GM12878 (cell line): ENCODE data around the gene CCN5. TPM values are rescaled to one million over a fixed set of nuclear protein-coding genes. Genes with fewer than 3 reads are reported as not detected.

Source experiments
- ATAC-seq: fragments of 200-7000 bp; cut with Tn5 transposase; 3 replicates; pipeline ENCODE4 v1.9.1; 2020; ENCODE audit warnings: mild to moderate bottlenecking, moderate library complexity
- BruUV-seq: library from RNA; stranded (reverse); fragments of 400-500 nt; replicated peaks from 2 replicates; lab custom pipeline; 2021; lab: Mats Ljungman, UMichigan
- CTCF ChIA-PET: fragments of 300-600 bp; sonication (Branson Sonifier 250); formaldehyde crosslinking; extraction: SDS; loops from one replicate; lab custom pipeline; 2021; ENCODE audit warnings: inconsistent platforms; lab: Yijun Ruan, JAX
- POLR2A ChIA-PET: fragments of 350-600 bp; formaldehyde crosslinking; extraction: SDS; loops from one replicate; lab custom pipeline; 2021; ENCODE audit warnings: inconsistent platforms; lab: Charles Lee
- RAD21 ChIA-PET: fragments of 300-600 bp; sonication (Branson Sonifier 250); formaldehyde crosslinking; loops from one replicate; lab custom pipeline; 2023; ENCODE audit warnings: antibody characterized with exemption; ENCODE audit not compliant: unreplicated experiment; lab: Charles Lee
- SMC1A ChIA-PET: fragments of 300-600 bp; sonication (Branson Sonifier 250); formaldehyde crosslinking; loops from one replicate; lab custom pipeline; 2023; ENCODE audit not compliant: unreplicated experiment, uncharacterized antibody; lab: Charles Lee
- DNase-seq: peaks from one replicate; pipeline ENCODE4 v3.0.0-alpha.2; 2011; ENCODE audit warnings: low read depth, low spot score
- FAIRE-seq: peaks from 3 replicates; lab custom pipeline; 2011; peaks lifted over from hg19 to GRCh38; lab: Jason Lieb, UNC
- H2AFZ ChIP-seq: 2 replicates; pipeline ENCODE4 v1.6.0; 2011; ENCODE audit warnings: low read depth, low read length, control low read depth; ENCODE audit not compliant: control insufficient read depth
- H3K27ac ChIP-seq: 2 replicates; pipeline ENCODE4 v1.5.1; 2011; ENCODE audit warnings: control low read depth; ENCODE audit not compliant: control insufficient read depth, insufficient read depth
- H3K27me3 ChIP-seq, 2 experiments: replicated peaks in 1 of 2; 2 replicates each; pipeline versions ENCODE4 v1.6.0 to v1.6.1; 2011; ENCODE audit warnings: low read length in 1 of 2; ENCODE audit not compliant: control insufficient read depth in 2 of 2, insufficient read depth in 2 of 2
- H3K36me3 ChIP-seq, 2 experiments: 2 replicates each; pipeline ENCODE4 v1.5.1; 2011; ENCODE audit warnings: low read length in 1 of 2; ENCODE audit not compliant: control insufficient read depth in 2 of 2, insufficient read depth in 2 of 2
- H3K4me1 ChIP-seq: 2 replicates; pipeline ENCODE4 v1.6.1; 2011; ENCODE audit warnings: mild to moderate bottlenecking, low read length, moderate library complexity, mixed read lengths; ENCODE audit not compliant: control insufficient read depth, insufficient read depth
- H3K4me2 ChIP-seq: 2 replicates; pipeline ENCODE4 v1.6.0; 2011; ENCODE audit warnings: control low read depth; ENCODE audit not compliant: control insufficient read depth, insufficient read depth
- H3K4me3 ChIP-seq: fragments of 200-600 bp; sonication (generic); 2 replicates; pipeline ENCODE4 v1.5.1; 2016
- H3K79me2 ChIP-seq: 2 replicates; pipeline ENCODE4 v1.6.0; 2011; ENCODE audit warnings: low read length; ENCODE audit not compliant: control insufficient read depth, insufficient read depth
- H3K9ac ChIP-seq: 2 replicates; pipeline ENCODE4 v1.8.0; 2011; ENCODE audit warnings: low read length, control low read depth, mixed read lengths; ENCODE audit not compliant: control insufficient read depth, insufficient read depth
- H3K9me3 ChIP-seq: replicated peaks from 3 replicates; pipeline ENCODE4 v1.5.1; 2011; ENCODE audit warnings: mild to moderate bottlenecking, low read length; ENCODE audit not compliant: control insufficient read depth, insufficient read depth
- H4K20me1 ChIP-seq: 2 replicates; pipeline ENCODE4 v1.6.0; 2011; ENCODE audit not compliant: control insufficient read depth, insufficient read depth
- CHD4 ChIP-seq: fragments of 200-600 bp; sonication (generic); IDR thresholded peaks from 2 replicates; pipeline ENCODE4 v1.6.1; 2016; ENCODE audit warnings: mild to moderate bottlenecking
- IRF4 ChIP-seq: IDR thresholded peaks from 2 replicates; pipeline ENCODE4 v1.6.1; 2011; ENCODE audit warnings: low read depth, low read length
- LARP7 ChIP-seq: fragments of 450-650 bp; IDR thresholded peaks from 2 replicates; pipeline ENCODE4 v1.6.1; 2017; ENCODE audit warnings: mild to moderate bottlenecking
- NFXL1 ChIP-seq: fragments of 450-650 bp; IDR thresholded peaks from 2 replicates; pipeline ENCODE4 v1.6.1; 2017; ENCODE audit warnings: antibody characterized with exemption, mild to moderate bottlenecking, borderline replicate concordance
- SP1 ChIP-seq: IDR thresholded peaks from one replicate; pipeline ENCODE4 v1.6.1; 2011; ENCODE audit warnings: low read depth, low read length
- ZNF207 ChIP-seq: fragments of 450-650 bp; IDR thresholded peaks from 2 replicates; pipeline ENCODE4 v1.6.1; 2014; ENCODE audit warnings: antibody characterized with exemption, mild to moderate bottlenecking, borderline replicate concordance
- WGBS: methylation state at CpG from one replicate; pipeline ENCODE4 v1.1.6; 2016; ENCODE audit warnings: low lambda C conversion rate; ENCODE audit not compliant: insufficient replicate concordance, insufficient coverage; ENCODE audit errors: missing lambda C conversion rate; 5-methylcytosine and 5-hydroxymethylcytosine counted together
- in situ Hi-C: fragments of 300-500 bp; cut with MboI; formaldehyde crosslinking; loops from 9 replicates; pipeline ENCODE4 v1.14.3; 2018; ENCODE audit warnings: mixed read lengths
- intact Hi-C: fragments of 100-400 bp; cut with micrococcal nuclease; formaldehyde crosslinking; loops from one replicate; pipeline ENCODE4 v1.14.2; 2022; ENCODE audit not compliant: unreplicated experiment
- polyA plus RNA-seq, 11 experiments: library from polyadenylated mRNA; depleted of rRNA in 4 of 11; unstranded in 6 of 11; stranded (reverse) in 5 of 11; fragments of >200 nt; fragmentation: Nextera tagmentation in 4 of 11; fragmentation: Illumina TruSeq in 1 of 11; extraction: Ambion mirVana in 4 of 11; extraction: Trizol in 1 of 11; gene quantifications; 1 replicate in 1 of 11; 2 replicates in 10 of 11; pipeline versions ENCODE4 v1.2.1 to v1.2.3, GENCODE V29; 2011 to 2016; ENCODE audit warnings: inconsistent platforms in 2 of 11, missing spikeins in 2 of 11, low read depth in 1 of 11
- total RNA-seq, 4 experiments: library from RNA; depleted of rRNA in 3 of 4; stranded (reverse); fragments of >200 nt in 3 of 4; fragmentation: Illumina TruSeq in 1 of 4; extraction: Trizol in 1 of 4; gene quantifications; 2 replicates each; pipeline versions ENCODE4 v1.2.1 to v1.2.3, GENCODE V29; 2013 to 2021
- TF ChIP-seq, protein P1 (sequence below): IDR thresholded peaks from 2 replicates; pipeline ENCODE4 v1.6.1; 2012; ENCODE audit warnings: low read depth, low read length, improper control_type of control experiment

CCN5 gene
- total and polyA plus RNA-seq, 10 of the 15 experiments (the other 5 are each of a cell fraction or from before 2014, with no cell fraction given): 0.14 to 0.15 TPM; not detected in 8

DNA sequence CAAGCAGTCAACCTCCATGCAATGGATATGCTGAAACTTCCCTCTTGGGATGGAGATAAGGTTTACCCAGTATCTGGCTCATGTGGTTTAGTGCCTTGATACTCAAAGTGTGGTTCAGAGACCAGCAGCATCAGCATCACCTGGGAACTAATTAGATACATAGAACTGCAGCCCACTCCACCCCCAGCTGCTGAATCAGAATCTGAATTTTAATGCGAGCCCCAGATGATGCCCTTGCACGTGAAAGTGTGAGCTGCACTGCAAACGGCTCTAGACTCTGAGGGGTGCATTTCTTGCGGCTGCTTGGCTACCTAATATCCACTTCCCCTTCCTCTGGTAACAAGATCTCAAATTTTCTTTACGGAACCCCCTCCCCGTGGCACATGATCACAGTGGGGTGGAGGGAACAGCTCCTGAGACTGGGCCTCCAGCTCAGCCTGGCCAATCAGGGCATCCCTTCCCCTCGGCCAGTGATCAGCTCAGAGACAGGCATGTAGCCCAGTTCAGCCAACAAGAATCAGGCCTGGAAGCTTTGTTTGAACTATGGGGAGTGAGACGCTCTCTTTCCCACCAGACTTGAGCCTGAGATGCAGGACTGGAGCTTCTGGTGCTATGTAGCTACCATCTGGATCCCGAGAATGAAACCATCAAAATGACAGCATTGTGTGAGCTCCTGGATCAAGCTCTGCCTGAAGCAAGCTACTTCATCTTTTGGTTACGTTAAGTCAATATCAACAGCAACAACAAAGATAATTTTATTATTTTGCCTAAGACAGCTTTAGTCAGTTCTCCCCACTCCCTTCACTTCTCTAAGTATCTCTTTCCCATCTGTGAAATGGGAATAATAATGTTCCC lies 43.3 kb downstream of the CCN5 start:
- no peaks in the 10 kb centered on the region for H3K79me2 ChIP-seq
- no peak for DNase-seq
- intact Hi-C loops: no loop called here
- TF ChIP-seq CHD4 (no peak), SP1 (no peak), IRF4 (no peak), ZNF207 (no peak), LARP7 (no peak), NFXL1 (no peak)
- TF ChIP-seq, protein P1, sequence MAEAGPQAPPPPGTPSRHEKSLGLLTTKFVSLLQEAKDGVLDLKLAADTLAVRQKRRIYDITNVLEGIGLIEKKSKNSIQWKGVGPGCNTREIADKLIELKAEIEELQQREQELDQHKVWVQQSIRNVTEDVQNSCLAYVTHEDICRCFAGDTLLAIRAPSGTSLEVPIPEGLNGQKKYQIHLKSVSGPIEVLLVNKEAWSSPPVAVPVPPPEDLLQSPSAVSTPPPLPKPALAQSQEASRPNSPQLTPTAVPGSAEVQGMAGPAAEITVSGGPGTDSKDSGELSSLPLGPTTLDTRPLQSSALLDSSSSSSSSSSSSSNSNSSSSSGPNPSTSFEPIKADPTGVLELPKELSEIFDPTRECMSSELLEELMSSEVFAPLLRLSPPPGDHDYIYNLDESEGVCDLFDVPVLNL: no peak
- TF ChIP-seq, all 136 proteins: peak for 0
- SMC1A ChIA-PET: no interaction called here
- ATAC-seq: no peak
- Histone ChIP-seq H3K9ac (no peak overlapping the region), H3K4me1 (no peaks in the 10 kb centered on the region), H3K27me3 (no peaks in the 10 kb centered on the region; a peak in 2 of 4 replicates), H3K36me3 (no peaks in the 10 kb centered on the region), H3K4me3 (no peak overlapping the region), H3K9me3 (no peaks in the 10 kb centered on the region), H2AFZ (no peak overlapping the region), H3K27ac (no peak overlapping the region), H3K4me2 (no peak overlapping the region), H4K20me1 (no peaks in the 10 kb centered on the region)
- WGBS: 12% methylated on average over 10 of the region's 10 CpGs
- in situ Hi-C loops: no loop called here
- BruUV-seq: no TSS peak
- RAD21 ChIA-PET: no interaction called here
- CTCF ChIA-PET: interaction anchor here (0.6 to 1.0 kb wide), 2 partner anchors 11 to 447 kb away, joined by 3 to 4 read pairs; no protein-coding TSS in a partner anchor
- no peak for FAIRE-seq
- POLR2A ChIA-PET: no interaction called here
